ENCODE results near the gene SOWAHC.

Gene SOWAHC

DNA sequence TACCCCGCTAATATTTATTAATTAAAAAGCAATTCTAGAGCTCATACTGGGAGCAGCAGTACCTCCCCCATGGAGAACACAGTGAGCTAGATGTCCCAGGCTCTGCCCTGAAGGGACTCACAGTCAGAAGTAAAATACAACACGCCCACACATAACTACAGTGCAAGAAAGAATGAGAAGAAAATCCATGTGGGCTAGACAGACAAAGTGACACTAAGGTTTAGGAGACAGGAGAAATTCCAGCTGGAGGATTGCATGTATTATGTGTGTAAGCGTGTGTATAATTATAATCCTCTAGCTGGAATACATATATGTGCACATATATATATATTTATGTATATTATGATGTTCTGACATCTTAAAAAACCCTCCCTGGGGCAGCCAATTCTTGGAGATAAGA, 15.7 kb downstream of the SOWAHC start:
- Histone ChIP-seq H3K36me3 (ENCODE audit: low read depth) (no peaks in the 10 kb centered on the region), H3K27ac (ENCODE audit: poor library complexity, severe bottlenecking) (no peak overlapping the region), H3K27me3 (ENCODE audit: insufficient read depth, poor library complexity, severe bottlenecking) (no peaks in the 10 kb centered on the region), H3K4me3 (ENCODE audit: severe bottlenecking) (no peak overlapping the region), H3K9me3 (ENCODE audit: severe bottlenecking) (no peaks in the 10 kb centered on the region), H3K4me1 (ENCODE audit: insufficient read depth, poor library complexity, severe bottlenecking) (peaks cover 3% of the 10 kb centered on the region)
- TF ChIP-seq, protein P1, sequence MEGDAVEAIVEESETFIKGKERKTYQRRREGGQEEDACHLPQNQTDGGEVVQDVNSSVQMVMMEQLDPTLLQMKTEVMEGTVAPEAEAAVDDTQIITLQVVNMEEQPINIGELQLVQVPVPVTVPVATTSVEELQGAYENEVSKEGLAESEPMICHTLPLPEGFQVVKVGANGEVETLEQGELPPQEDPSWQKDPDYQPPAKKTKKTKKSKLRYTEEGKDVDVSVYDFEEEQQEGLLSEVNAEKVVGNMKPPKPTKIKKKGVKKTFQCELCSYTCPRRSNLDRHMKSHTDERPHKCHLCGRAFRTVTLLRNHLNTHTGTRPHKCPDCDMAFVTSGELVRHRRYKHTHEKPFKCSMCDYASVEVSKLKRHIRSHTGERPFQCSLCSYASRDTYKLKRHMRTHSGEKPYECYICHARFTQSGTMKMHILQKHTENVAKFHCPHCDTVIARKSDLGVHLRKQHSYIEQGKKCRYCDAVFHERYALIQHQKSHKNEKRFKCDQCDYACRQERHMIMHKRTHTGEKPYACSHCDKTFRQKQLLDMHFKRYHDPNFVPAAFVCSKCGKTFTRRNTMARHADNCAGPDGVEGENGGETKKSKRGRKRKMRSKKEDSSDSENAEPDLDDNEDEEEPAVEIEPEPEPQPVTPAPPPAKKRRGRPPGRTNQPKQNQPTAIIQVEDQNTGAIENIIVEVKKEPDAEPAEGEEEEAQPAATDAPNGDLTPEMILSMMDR (IDR thresholded peaks at IDR 0.05; ENCODE audit: poor library complexity, severe bottlenecking), result no peak
- DNase-seq (ENCODE audit: low spot score) (no peak), ATAC-seq (ENCODE audit: low read depth) (no peak)

DNA sequence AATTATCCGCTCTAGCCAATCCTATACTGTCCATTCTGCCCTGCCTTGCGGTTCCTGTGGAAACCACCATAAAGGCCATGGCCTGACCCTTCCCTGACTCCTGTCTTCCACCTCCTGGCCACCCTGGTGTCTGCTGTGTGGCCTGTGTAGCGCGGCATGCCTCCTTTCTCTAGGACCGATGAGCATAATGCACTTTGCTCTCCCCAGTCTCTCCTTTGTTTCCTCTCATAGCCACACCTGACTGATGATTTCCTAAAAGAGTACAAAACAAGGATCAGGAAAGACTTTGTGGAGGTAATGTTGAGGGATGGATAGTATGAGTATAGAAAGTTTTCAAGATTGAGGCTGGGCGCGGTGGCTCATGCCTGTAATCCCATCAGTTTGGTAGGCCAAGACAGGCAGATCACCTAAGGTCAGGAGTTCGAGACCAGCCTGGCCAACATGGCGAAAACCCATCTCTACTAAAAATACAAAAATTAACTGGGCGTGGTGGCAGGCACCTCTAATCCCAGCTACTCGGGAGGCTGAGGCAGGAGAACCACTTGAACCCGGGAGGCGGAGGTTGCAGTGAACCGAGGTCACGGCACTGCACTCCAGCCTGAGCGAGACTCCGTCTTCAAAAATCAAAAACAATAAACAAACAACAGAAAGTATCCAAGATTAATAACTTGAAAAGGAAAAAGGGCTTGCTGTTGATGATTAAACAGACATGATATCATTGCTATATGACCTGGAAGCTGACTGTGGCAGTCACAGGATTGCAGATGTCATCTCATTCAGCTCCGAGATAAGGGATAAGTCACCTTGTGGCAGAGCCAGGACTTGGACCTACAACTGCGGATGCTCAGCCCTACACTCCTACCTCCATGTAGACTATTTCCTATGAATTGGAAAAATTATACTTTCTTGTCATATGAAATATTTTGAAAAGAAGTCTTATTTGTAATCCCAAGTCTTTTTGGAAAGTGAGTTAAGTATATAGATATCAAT, 16.6 kb downstream of the SOWAHC start:
- H3K36me3 ChIP-seq (ENCODE audit: low read depth), result no peaks in the 10 kb centered on the region
- H3K4me3 ChIP-seq (ENCODE audit: severe bottlenecking), result no peak overlapping the region
- no peaks in the 10 kb centered on the region for H3K27me3 ChIP-seq (ENCODE audit: insufficient read depth, poor library complexity, severe bottlenecking)
- TF ChIP-seq, protein P1 (IDR thresholded peaks at IDR 0.05; ENCODE audit: poor library complexity, severe bottlenecking), result no peak
- no peak overlapping the region for H3K27ac ChIP-seq (ENCODE audit: poor library complexity, severe bottlenecking)
- peaks cover 3% of the 10 kb centered on the region for H3K4me1 ChIP-seq (ENCODE audit: insufficient read depth, poor library complexity, severe bottlenecking)
- ATAC-seq (ENCODE audit: low read depth), result no peak
- DNase-seq (ENCODE audit: low spot score), result no peak
- no peaks in the 10 kb centered on the region for H3K9me3 ChIP-seq (ENCODE audit: severe bottlenecking)

DNA sequence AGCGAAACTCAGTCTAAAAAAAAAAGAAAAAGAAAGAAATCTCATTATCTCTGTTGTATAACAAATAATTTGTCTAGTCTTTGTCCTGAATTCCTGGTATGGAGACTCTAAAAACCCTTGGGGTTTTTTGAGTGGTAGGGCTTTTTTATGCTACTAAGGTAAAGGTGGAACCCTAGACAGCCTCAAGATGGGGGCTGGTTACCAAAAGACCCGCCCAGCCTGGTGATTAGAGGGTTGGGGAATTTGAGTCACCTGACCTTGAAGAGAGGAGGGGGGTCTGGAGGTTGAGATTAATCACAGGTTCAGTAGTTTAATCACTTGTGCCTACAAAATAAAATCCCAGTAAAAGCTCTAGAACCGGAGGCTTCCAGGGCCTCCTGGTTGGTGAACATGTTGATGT, 17.6 kb downstream of the SOWAHC start:
- Histone ChIP-seq H3K4me3 (ENCODE audit: severe bottlenecking) (no peak overlapping the region), H3K9me3 (ENCODE audit: severe bottlenecking) (no peaks in the 10 kb centered on the region), H3K36me3 (ENCODE audit: low read depth) (no peaks in the 10 kb centered on the region), H3K4me1 (ENCODE audit: insufficient read depth, poor library complexity, severe bottlenecking) (peaks cover 3% of the 10 kb centered on the region), H3K27me3 (ENCODE audit: insufficient read depth, poor library complexity, severe bottlenecking) (no peaks in the 10 kb centered on the region), H3K27ac (ENCODE audit: poor library complexity, severe bottlenecking) (no peak overlapping the region)
- TF ChIP-seq, protein P1 (IDR thresholded peaks at IDR 0.05; ENCODE audit: poor library complexity, severe bottlenecking), result no peak
- DNase-seq (ENCODE audit: low spot score) (no peak), ATAC-seq (ENCODE audit: low read depth) (no peak)

DNA sequence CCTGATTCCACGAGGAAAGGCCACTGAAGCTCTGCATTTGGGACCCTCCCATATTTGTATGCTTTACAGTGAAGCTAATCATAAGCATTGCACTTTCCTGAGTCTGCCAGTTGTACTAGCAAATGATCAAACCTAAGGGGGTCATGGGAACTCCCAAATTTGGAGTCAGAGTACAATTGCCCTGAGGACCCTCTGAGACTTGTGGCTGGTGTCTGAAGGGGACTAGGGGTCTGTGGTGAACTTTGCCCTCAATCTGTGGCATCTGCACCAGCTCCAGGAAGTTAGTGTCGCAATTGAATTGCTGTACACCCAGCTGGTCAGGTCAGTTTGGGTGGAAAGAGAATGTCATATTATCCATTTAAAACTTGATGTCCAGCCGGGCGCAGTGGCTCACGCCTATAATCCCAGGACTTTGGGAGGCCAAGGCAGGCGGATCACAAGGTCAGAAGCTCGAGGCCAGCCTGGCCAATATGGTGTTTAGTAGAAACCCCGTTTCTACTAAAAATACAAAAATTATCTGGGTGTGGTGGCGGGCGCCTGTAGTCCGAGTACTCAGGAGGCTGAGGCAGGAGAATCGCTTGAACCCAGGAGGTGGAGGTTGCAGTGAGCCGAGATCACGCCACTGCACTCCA, 18.1 kb downstream of the SOWAHC start:
- DNase-seq (ENCODE audit: low spot score) (no peak), ATAC-seq (ENCODE audit: low read depth) (no peak)
- Histone ChIP-seq H3K9me3 (ENCODE audit: severe bottlenecking) (no peaks in the 10 kb centered on the region), H3K27me3 (ENCODE audit: insufficient read depth, poor library complexity, severe bottlenecking) (no peaks in the 10 kb centered on the region), H3K4me1 (ENCODE audit: insufficient read depth, poor library complexity, severe bottlenecking) (peaks cover 3% of the 10 kb centered on the region), H3K4me3 (ENCODE audit: severe bottlenecking) (no peak overlapping the region), H3K27ac (ENCODE audit: poor library complexity, severe bottlenecking) (no peak overlapping the region), H3K36me3 (ENCODE audit: low read depth) (no peaks in the 10 kb centered on the region)
- TF ChIP-seq, protein P1 (IDR thresholded peaks at IDR 0.05; ENCODE audit: poor library complexity, severe bottlenecking), result no peak

Measured in RWPE2 (cell line).